Measurements from ENCODE around the gene OPCML. TPM values are rescaled to one million over a fixed set of nuclear protein-coding genes. Genes with fewer than 3 reads are reported as not detected.

The OPCML gene
- polyA plus RNA-seq, 3 donors, result not detected

DNA sequence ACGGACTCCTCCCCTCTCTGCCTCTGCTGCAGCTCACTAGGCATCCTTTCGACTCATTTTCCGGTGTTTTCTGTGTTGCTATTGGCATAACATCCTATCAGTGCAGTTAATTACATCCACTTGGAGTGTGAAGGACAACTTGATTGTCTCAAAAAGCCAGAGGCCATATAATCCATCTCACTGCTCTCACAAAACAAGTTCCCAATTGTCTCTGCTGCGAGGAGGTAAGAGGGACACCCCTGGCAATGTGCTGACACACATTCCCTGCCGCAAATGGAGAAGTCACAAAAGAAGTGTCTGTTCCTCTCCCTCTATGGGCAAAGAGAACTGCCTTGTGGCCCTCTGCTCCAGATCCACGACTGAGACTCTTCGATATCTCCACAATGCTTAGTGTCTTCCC lies 618.4 kb downstream of the OPCML start:
- Histone ChIP-seq H3K27me3 (ENCODE audit: control insufficient read depth in 2 of 2, insufficient read depth in 2 of 2, low read length in 2 of 2) (no peaks in the 10 kb centered on the region), H3K9ac (ENCODE audit: insufficient read depth, low read length, poor library complexity, severe bottlenecking) (no peak overlapping the region), H3K79me2 (ENCODE audit: insufficient read depth, low read length) (no peaks in the 10 kb centered on the region), H3K36me3 (replicated peaks in 1 of 2; ENCODE audit: control insufficient read depth in 1 of 2, insufficient read depth in 2 of 2, low read length in 2 of 2) (no peaks in the 10 kb centered on the region), H3K4me2 (replicated peaks; ENCODE audit: extremely low read depth, low read length, poor library complexity, severe bottlenecking) (no peak overlapping the region), H2AFZ (ENCODE audit: insufficient read depth, low read depth, low read length, poor library complexity, severe bottlenecking) (no peak overlapping the region), H3K9me3 (replicated peaks in 1 of 2; ENCODE audit: control insufficient read depth in 1 of 2, insufficient read depth in 1 of 2, low read length in 2 of 2) (peaks cover 0 to 5% of the 10 kb centered on the region in 2 donors), H3K4me1 (ENCODE audit: control insufficient read depth in 1 of 2, insufficient read depth in 2 of 2, low read length in 2 of 2) (no peaks in the 10 kb centered on the region), H3K4me3 (replicated peaks in 1 of 3; ENCODE audit: low read depth in 2 of 3, low read length in 3 of 3) (no peak overlapping the region), H4K20me1 (ENCODE audit: insufficient read depth, low read length) (no peaks in the 10 kb centered on the region), H3K27ac (ENCODE audit: low read depth in 1 of 2, low read length in 2 of 2) (no peak overlapping the region)
- 97% methylated on average over 3 of the region's 7 CpGs for WGBS (ENCODE audit: insufficient coverage)
- DNase-seq, result no peak
- Mint-ChIP-seq H3K27ac (no peak overlapping the region), H3K4me3 (no peak overlapping the region), H3K9me3 (peaks cover 0 to 1% (median 0%) of the 10 kb centered on the region in 7 donors), H3K4me1 (no peaks in the 10 kb centered on the region), H3K27me3 (ENCODE audit: low read depth in 3 of 3) (no peaks in the 10 kb centered on the region), H3K36me3 (no peaks in the 10 kb centered on the region)
- TF ChIP-seq, protein P1, sequence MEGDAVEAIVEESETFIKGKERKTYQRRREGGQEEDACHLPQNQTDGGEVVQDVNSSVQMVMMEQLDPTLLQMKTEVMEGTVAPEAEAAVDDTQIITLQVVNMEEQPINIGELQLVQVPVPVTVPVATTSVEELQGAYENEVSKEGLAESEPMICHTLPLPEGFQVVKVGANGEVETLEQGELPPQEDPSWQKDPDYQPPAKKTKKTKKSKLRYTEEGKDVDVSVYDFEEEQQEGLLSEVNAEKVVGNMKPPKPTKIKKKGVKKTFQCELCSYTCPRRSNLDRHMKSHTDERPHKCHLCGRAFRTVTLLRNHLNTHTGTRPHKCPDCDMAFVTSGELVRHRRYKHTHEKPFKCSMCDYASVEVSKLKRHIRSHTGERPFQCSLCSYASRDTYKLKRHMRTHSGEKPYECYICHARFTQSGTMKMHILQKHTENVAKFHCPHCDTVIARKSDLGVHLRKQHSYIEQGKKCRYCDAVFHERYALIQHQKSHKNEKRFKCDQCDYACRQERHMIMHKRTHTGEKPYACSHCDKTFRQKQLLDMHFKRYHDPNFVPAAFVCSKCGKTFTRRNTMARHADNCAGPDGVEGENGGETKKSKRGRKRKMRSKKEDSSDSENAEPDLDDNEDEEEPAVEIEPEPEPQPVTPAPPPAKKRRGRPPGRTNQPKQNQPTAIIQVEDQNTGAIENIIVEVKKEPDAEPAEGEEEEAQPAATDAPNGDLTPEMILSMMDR (IDR thresholded peaks at IDR 0.05), result no peak
- intact Hi-C loops (cut with micrococcal nuclease), result no loop called here

DNA sequence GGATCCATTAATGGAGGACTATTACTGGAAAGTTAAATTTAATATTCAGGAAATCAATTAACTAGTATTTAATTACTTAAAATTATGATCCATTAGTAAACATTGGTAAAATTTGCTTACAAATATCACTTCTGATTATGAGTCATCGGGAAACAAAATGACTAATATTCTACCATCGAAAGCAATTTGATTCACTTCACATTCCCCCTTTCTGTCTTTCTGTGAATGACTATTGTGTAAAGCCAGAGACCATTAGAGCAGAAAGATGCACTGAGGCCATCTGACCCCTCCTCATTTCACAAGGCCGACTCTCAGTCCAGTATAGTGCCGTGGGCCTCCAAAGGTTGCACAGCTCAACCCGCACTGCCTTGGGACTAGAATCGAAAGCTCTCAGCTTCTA lies 619.0 kb downstream of the OPCML start:
- H3K4me2 ChIP-seq (replicated peaks; ENCODE audit: extremely low read depth, low read length, poor library complexity, severe bottlenecking), result no peak overlapping the region
- WGBS (ENCODE audit: insufficient coverage), result 100% methylated on average over 4 of the region's 6 CpGs
- H3K9me3 ChIP-seq (replicated peaks in 1 of 2; ENCODE audit: control insufficient read depth in 1 of 2, insufficient read depth in 1 of 2, low read length in 2 of 2), result peaks cover 0 to 5% of the 10 kb centered on the region in 2 donors
- no peak overlapping the region for H3K4me3 ChIP-seq (replicated peaks in 1 of 3; ENCODE audit: low read depth in 2 of 3, low read length in 3 of 3)
- H3K4me1 ChIP-seq (ENCODE audit: control insufficient read depth in 1 of 2, insufficient read depth in 2 of 2, low read length in 2 of 2), result no peaks in the 10 kb centered on the region
- no peaks in the 10 kb centered on the region for H3K36me3 ChIP-seq (replicated peaks in 1 of 2; ENCODE audit: control insufficient read depth in 1 of 2, insufficient read depth in 2 of 2, low read length in 2 of 2)
- Mint-ChIP-seq H3K27ac (no peak overlapping the region), H3K9me3 (peaks cover 0 to 4% (median 0%) of the 10 kb centered on the region in 7 donors), H3K4me3 (no peak overlapping the region), H3K36me3 (no peaks in the 10 kb centered on the region), H3K4me1 (no peaks in the 10 kb centered on the region), H3K27me3 (ENCODE audit: low read depth in 3 of 3) (no peaks in the 10 kb centered on the region)
- no peak overlapping the region for H3K27ac ChIP-seq (ENCODE audit: low read depth in 1 of 2, low read length in 2 of 2)
- H2AFZ ChIP-seq (ENCODE audit: insufficient read depth, low read depth, low read length, poor library complexity, severe bottlenecking), result no peak overlapping the region
- DNase-seq, result no peak
- H3K79me2 ChIP-seq (ENCODE audit: insufficient read depth, low read length), result no peaks in the 10 kb centered on the region
- TF ChIP-seq, protein P1 (IDR thresholded peaks at IDR 0.05), result no peak
- intact Hi-C loops (cut with micrococcal nuclease), result no loop called here
- H4K20me1 ChIP-seq (ENCODE audit: insufficient read depth, low read length), result no peaks in the 10 kb centered on the region
- no peaks in the 10 kb centered on the region for H3K27me3 ChIP-seq (ENCODE audit: control insufficient read depth in 2 of 2, insufficient read depth in 2 of 2, low read length in 2 of 2)
- no peak overlapping the region for H3K9ac ChIP-seq (ENCODE audit: insufficient read depth, low read length, poor library complexity, severe bottlenecking)
